HG03571 (cell line): ENCODE measurements around the gene SLC26A2.

Experiments used
- ATAC-seq: cut with Tn5 transposase; IDR thresholded peaks from one replicate; pipeline ENCODE4 v1.9.1; 2021; ENCODE audit not compliant: unreplicated experiment

SLC26A2 gene

GRCh38 chr5:150035139-150035895 is 74.8 kb downstream of the SLC26A2 start:
- ATAC-seq, result peak; percentile 86

GRCh38 chr5:150036513-150036912 is 76.0 kb downstream of the SLC26A2 start:
- ATAC-seq, result no peak
